Measurements from ENCODE around the gene TAF11L12. TPM values are rescaled to one million over a fixed set of nuclear protein-coding genes. Genes with fewer than 3 reads are reported as not detected.
"Not testable (repeated sequence)": the region's sequence is repeated elsewhere in the genome, so short reads cannot be mapped to it uniquely, and the experiment has no call there.

TAF11L12 gene
- not detected in 2 replicates for total RNA-seq

GRCh38 chr5:17610092-17610491, at the start of gene TAF11L12:
Gene TAF11L12, plus strand, starts transcription at chr5:17610392.
- not testable (repeated sequence) for DNase-seq (ENCODE audit: low read depth); H3K4me3 ChIP-seq (ENCODE audit: low read depth, low read length)

DNA sequence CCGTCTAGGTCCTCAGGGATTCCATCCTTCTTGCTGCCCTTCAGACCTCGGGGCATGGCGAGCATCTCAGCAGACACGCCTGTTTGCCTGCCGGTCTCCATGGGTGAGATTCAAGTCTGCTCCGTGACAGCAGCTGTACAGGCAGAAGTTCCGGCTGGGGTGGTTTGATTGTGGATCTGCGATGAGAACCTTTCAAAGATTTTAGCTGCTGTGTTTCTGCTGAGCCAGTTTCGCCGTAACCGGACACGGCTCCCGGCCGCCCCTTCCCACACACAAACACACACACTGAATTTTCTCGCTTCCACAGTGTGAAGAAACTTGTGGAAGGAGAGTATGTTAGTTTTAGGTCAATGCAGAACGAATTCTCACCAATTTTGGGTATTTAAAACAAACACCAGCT, 24.5 kb upstream of the TAF11L12 start, which contains the start of gene TAF11L7:
Gene TAF11L7 (minus strand): TSS at position 101 of the 400 bp plus-strand sequence.
- H3K4me3 ChIP-seq (ENCODE audit: low read depth, low read length); DNase-seq (ENCODE audit: low read depth): not testable (repeated sequence)

GRCh38 chr5:17590860-17591259, 19.3 kb upstream of the TAF11L12 start, which contains the start of gene TAF11L8:
Gene TAF11L8, minus strand, starts transcription at chr5:17590960.
- DNase-seq (ENCODE audit: low read depth); H3K4me3 ChIP-seq (ENCODE audit: low read depth, low read length): not testable (repeated sequence)

- H3K4me3 ChIP-seq (ENCODE audit: low read depth, low read length); DNase-seq (ENCODE audit: low read depth): not testable (repeated sequence)
Measured at GRCh38 chr5:17594255-17594654, 15.9 kb upstream of the TAF11L12 start, which contains the start of gene TAF11L9. Gene TAF11L9, minus strand, starts transcription at chr5:17594394.

DNA sequence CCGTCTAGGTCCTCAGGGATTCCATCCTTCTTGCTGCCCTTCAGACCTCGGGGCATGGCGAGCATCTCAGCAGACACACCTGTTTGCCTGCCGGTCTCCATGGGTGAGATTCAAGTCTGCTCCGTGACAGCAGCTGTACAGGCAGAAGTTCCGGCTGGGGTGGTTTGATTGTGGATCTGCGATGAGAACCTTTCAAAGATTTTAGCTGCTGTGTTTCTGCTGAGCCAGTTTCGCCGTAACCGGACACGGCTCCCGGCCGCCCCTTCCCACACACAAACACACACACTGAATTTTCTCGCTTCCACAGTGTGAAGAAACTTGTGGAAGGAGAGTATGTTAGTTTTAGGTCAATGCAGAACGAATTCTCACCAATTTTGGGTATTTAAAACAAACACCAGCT, 12.5 kb upstream of the TAF11L12 start, which contains the start of gene TAF11L10:
Gene TAF11L10 (minus strand): TSS at position 101 of the 400 bp plus-strand sequence.
- DNase-seq (ENCODE audit: low read depth); H3K4me3 ChIP-seq (ENCODE audit: low read depth, low read length): not testable (repeated sequence)

DNA sequence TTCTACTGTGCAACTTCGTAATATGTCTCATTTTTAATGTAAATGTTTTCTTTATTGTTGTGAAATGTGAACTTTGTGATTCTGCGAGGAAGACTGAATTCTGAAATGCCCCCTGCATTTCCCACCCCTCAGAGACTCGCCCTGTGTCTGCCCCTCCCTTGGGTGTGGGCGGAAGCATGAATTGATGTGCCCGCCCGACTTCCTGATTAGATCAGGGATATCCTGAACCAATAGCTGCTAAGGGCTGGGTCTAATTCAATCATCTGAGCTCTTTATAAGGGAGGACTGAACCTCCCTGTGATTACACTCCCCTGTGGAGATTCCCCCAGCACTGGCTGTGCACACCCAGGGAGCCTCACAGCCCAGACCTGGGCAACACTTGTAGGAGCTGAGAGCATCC, 6.3 kb upstream of the TAF11L12 start, which contains the start of gene TAF11L11:
Gene TAF11L11 (plus strand): TSS at position 304 of the 400 bp plus-strand sequence.
- DNase-seq (ENCODE audit: low read depth); H3K4me3 ChIP-seq (ENCODE audit: low read depth, low read length): not testable (repeated sequence)

GRCh38 chr5:17604951-17605350, 5.2 kb upstream of the TAF11L12 start:
- no peak overlapping the region for H3K4me3 ChIP-seq (ENCODE audit: low read depth, low read length)
- TF ChIP-seq CTCF (conservative IDR thresholded peaks at IDR 0.05; ENCODE audit: low read depth, low read length) = no peak
- DNase-seq (ENCODE audit: low read depth) = no peak

DNA sequence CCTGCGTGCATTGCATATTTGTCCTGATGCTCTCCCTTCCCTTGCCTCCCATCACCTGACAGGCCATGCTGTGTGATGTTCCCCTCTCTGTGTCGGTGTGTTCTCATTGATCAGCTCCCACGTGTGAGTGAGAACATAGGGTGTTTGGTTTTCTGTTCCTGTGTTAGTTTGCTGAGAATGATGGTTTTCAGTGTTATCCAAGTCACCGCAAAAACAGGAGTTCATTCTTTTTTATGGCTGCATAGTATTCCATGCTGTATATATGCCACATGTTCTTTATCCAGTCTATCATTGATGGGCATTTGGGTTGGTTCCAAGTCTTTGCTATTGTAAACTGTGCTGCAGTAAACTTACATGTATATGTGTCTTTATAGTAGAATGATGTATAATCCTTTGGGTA, 2.7 kb upstream of the TAF11L12 start:
- not testable (repeated sequence) for DNase-seq (ENCODE audit: low read depth); H3K4me3 ChIP-seq (ENCODE audit: low read depth, low read length)

DNA sequence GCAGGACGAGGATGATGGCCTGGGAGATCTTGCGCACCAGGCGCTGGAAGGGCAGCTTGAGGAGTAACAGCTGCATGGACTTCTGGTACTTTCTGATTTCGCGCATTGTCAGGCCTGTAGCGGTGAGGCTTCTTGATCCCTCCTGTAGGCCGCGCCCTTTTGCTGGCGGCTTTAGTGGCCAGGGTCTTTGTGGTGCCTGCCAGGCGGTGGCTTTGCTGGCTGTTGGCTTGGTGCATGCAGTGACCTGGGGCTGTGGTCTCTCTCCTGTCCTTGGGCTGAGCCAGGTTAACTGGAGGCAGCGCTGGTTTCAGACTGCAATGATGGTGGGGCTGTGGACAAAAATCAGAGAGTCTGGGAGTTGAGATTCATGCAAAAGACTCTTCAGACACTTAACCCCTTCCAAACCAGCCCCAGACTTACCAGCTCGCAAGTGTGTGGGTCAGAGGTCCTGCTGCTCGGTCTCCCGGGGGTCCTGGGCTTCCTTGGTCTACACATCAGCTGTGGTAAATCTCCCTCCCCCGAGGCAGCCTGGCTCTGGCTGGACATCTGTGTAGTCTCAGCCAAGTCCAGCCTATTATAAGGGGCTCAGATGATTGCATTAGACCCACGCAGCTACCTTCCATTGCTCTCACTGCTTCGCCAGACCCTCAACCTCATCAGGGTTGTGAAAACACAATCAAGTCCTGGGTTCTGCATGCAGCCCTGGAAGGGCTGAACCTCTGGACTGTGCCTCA, 4.8 kb downstream of the TAF11L12 start:
- TF ChIP-seq CTCF (conservative IDR thresholded peaks at IDR 0.05; ENCODE audit: low read depth, low read length) = no peak
- H3K4me3 ChIP-seq (ENCODE audit: low read depth, low read length) = no peak overlapping the region
- no peak for DNase-seq (ENCODE audit: low read depth)

- TF ChIP-seq CTCF (conservative IDR thresholded peaks at IDR 0.05; ENCODE audit: low read depth, low read length) = no peak
- DNase-seq (ENCODE audit: low read depth) = no peak
Measured at GRCh38 chr5:17619354-17619753, 9.2 kb downstream of the TAF11L12 start.

DNA sequence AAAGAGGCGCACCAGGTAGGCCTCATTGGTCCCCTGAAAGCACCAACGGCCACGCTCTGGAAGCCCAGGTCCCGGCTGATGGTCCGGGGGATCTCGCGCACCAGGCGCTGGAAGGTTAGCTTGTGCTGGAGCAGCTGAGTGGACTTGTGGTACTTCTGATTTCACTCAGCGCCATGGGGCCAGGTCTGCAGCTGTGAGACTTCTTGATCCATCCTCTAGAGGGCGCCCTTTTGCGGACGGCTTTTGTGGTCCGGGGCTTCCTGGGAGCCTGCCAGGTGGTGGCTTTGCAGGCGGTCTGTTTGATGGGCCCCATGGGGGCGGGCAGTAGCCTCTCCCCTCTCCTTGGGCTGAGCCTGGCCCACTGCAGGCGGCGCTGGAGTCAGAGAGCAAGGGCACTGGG, 10.4 kb downstream of the TAF11L12 start:
- TF ChIP-seq CTCF (conservative IDR thresholded peaks at IDR 0.05; ENCODE audit: low read depth, low read length) = no peak
- no peak for DNase-seq (ENCODE audit: low read depth)
- no peak overlapping the region for H3K4me3 ChIP-seq (ENCODE audit: low read depth, low read length)

More at GRCh38 chr5:17619354-17619753, 9.2 kb downstream of the TAF11L12 start:
- no peak overlapping the region for H3K4me3 ChIP-seq (ENCODE audit: low read depth, low read length)

Data from epithelial cell of proximal tubule (primary cell).